KOPT-K1 (cell line): Measurements from ENCODE around the gene ALDH3A1.

Source experiments
- H3K27ac ChIP-seq: fragments of 200-600 bp; sonication (generic); 2 replicates; pipeline ENCODE4 v1.5.1; 2016; ENCODE audit warnings: antibody characterized with exemption, mild to moderate bottlenecking, low read depth, low read length; ENCODE audit not compliant: poor library complexity, severe bottlenecking
- H3K36me3 ChIP-seq: fragments of 200-600 bp; sonication (generic); 2 replicates; pipeline ENCODE4 v1.5.1; 2017; ENCODE audit warnings: antibody characterized with exemption, mild to moderate bottlenecking, low read length, moderate library complexity; ENCODE audit not compliant: insufficient read depth
- H3K9me3 ChIP-seq: fragments of 200-600 bp; sonication (generic); 2 replicates; pipeline ENCODE4 v1.5.1; 2017; ENCODE audit warnings: antibody characterized with exemption, low read length, mild to moderate bottlenecking; ENCODE audit not compliant: insufficient read depth, poor library complexity, severe bottlenecking

Gene ALDH3A1

DNA sequence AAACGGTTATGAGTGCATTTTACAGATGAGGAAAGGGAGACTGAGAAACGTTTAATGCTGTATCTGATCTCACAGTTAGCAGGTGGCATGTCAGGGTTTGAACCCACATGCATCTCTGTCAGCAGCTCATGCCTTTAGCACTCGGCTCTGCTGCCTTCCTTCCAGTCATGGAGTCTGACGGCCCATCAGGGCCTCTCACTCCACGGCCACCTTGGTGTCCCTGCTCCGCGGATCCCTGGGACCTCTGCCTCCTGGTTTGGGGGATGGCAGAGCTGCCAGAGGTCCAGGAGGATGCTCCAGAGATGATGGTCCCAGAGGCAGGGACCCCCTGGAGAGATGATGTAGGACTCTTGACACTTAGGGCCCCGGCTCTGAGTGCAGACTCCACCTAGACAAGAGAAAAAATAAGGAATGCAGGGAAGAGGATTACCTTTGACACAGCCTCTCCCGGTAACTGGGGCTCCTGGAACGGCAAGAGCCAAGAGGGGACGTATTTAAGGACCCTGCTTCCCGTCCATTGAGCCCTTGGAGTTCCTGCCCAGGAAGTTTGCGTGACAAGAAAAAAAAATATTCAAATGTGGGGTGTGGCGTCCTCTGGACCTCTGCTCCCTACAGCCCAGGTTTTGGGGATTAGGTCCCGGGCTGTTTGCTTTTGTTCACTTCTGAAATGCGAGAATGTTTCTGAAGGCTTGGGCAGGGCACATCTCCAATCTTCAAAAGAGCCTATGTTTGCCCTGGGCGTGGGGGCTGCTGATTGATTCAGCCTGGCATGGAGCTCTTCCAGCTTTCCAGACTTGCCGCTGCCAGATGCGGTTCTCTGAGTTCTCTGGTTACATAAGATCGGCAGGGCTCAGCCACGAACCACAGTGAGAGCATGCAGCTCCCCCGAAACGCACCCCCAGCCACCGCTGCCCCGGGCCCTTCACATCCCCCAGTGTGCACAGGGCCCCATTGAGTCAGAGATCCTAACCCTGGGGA lies at the start of gene ALDH3A1:
Gene ALDH3A1, minus strand, starts transcription at position 470 of the 978 bp plus-strand sequence. CDS start 3,169 bp downstream, outside the sequence.
- H3K27ac ChIP-seq: no peak within 1 kb of the TSS
- H3K36me3 ChIP-seq: no peaks in the 10 kb centered on the region
- H3K9me3 ChIP-seq: no peaks in the 10 kb centered on the region

GRCh38 chr17:19796457-19796856 lies 48.4 kb upstream of the ALDH3A1 start:
- peaks cover 29% of the 10 kb centered on the region for H3K9me3 ChIP-seq

DNA sequence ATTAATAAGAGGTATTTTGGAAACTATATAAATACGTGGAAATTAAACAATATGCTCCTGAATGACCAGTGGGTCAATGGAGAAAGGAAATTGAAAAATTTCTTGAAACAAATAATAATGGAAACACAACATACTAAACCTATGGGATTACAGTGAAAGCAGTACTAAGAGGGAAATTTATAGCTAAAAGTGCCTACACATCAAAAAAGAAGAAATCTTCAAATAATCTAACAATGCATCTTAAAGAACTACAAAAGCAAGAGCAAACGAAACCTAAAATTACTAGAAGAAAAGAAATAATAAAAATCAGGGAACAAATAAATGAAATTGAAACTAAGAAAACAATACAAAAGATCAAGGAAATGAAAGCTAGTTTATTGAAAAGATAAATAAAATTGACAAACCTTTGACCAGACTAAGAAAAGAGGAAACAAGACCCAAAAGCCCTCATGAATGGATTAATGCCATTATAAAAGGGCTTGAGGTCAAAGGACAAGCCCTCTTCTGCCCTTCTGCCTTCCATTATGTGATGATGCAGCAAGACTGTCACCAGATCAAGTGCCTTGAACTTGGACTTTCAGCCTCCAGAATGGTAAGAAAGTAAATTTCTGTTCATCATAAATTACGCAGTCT lies 43.9 kb upstream of the ALDH3A1 start:
- no peak overlapping the region for H3K27ac ChIP-seq
- no peaks in the 10 kb centered on the region for H3K36me3 ChIP-seq
- H3K9me3 ChIP-seq: peaks cover 22% of the 10 kb centered on the region

More at GRCh38 chr17:19796457-19796856, 48.4 kb upstream of the ALDH3A1 start:
- Histone ChIP-seq H3K36me3 (no peaks in the 10 kb centered on the region), H3K27ac (no peak overlapping the region)

DNA sequence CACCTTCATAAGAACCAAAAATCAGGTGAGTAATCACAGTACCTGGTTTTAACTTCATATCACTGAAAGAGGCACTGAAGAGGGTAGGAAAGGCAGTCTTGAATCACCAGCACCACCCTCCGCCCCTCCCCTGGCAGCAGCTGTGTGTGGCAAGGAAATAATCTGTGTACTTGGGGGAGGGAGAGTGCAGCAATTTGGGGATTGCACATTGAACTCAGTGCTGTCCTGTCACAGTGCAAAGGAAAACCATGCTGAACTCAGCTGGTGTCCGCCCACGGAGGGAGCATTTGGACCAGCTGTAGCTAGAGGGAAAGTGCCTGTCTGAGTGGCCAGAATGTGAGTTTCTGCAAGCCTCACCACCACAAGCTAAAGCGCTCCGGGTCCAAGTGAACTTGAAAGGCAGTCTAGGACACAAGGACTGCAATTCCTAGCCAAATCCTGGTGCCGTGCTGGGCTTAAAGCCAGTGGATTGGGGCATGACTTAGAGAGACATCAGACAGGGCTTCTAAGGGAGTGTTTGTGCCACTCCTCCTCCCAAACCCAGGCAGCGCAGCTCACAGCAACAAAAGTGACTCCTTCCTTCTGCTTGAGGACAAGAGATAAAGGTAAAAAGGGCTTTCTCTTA lies 39.7 kb upstream of the ALDH3A1 start:
- no peaks in the 10 kb centered on the region for H3K36me3 ChIP-seq
- H3K27ac ChIP-seq: no peak overlapping the region

DNA sequence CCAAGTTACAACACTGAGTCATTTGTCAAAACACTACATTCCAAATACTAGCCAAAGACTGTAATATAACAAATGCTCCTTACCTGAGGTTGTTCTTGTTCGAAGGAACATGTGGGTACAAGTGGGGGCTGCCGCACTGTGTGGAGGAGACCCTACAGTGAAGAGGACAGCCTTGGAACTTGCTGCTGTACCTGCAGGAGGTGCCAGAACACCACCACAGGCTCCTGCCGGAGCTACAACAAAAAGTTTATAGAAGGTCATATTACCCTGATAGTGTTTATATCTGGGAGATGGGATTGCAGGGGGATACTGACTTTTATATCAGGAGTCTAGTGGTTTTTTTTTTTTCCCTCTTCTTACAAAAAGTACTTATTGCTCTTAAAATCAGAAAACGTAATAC lies 37.8 kb upstream of the ALDH3A1 start:
- H3K9me3 ChIP-seq: no peaks in the 10 kb centered on the region
- H3K27ac ChIP-seq: no peak overlapping the region
- H3K36me3 ChIP-seq: no peaks in the 10 kb centered on the region

More for the DNA sequence above, 39.7 kb upstream of the ALDH3A1 start:
- H3K9me3 ChIP-seq: no peaks in the 10 kb centered on the region

DNA sequence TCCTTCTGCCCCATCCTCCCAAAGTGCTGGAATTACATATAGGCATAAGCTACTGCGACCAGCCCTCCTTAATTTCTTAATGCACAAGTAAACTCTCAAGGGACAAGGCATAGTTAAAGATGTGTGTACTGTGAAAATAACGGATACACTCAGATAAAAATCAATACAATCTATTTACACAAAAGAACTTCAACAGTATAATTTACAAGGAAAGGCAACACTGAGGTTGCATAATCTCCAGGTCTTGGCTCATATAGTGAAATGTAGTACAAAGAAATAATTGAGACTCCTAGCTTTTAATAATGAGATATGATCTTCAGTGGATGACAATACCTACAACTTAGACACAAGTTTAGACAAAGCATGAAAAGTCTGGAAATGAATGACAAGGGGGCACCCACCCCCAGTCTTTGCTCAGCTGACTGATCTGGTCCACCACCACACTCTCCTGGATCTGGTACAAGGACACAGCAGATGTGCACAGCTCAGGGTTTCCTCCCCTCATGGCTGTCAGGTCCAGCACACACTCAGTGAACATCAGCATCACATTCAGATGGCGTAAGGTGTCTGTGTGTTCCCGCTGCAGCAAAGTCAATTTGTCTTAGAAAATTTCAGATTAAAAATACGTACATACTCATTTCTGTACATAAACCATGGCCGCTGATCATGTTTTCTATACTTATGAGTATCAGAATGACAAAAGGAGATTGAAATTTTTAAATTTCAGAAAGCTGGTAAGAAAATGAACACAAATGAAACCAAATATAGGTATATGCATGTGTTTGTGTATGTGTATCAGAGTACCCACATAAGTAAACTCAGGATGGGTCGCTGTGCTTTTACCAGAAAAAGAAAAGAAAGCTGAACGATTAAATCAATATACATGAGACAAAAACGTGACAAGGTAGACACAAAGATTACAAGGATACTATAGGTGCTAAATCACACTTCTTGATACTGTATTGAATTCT lies 33.7 kb upstream of the ALDH3A1 start:
- Histone ChIP-seq H3K27ac (no peak overlapping the region), H3K9me3 (no peaks in the 10 kb centered on the region), H3K36me3 (no peaks in the 10 kb centered on the region)

DNA sequence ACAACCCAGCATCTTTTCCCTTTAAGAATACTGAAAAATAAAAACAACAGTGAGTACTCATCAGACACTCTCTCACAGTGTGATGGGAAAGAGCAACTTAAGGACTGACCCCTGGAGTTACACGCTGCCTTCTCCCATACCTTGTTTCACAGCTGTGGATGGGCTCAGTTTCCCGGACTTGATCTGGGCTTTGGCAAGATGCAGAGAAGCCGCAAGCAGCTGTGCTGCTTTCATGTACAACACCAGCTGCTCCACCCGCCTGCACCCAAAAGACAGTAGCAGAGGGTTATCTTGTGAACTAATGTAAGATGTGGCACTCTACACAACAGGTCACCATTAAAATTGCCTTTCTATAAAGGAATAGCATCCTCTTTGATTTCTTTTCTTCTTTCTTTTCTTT lies 32.7 kb upstream of the ALDH3A1 start:
- H3K9me3 ChIP-seq: no peaks in the 10 kb centered on the region
- no peak overlapping the region for H3K27ac ChIP-seq
- H3K36me3 ChIP-seq: no peaks in the 10 kb centered on the region

DNA sequence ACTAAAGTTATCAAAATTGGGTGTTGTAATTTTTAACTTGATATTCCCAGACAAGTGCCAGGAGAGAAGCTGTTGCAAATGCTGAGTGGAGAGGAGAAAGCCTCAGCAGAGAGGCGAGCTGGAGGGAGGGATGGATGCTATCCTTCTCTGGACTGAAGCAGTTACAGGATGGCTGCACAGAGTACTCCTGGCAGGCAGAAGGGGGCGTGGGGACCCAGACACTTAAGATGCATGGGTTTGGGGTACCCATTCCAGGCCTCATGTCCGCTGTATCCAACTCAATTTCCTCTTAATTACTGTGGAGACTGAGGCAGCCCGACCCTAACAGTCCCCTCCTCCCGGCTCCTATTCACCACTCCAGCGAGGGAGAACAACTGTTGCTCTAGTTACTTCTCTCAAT lies 25.4 kb upstream of the ALDH3A1 start:
- no peaks in the 10 kb centered on the region for H3K9me3 ChIP-seq

GRCh38 chr17:19771971-19772630 lies 24.0 kb upstream of the ALDH3A1 start:
- Histone ChIP-seq H3K36me3 (no peaks in the 10 kb centered on the region), H3K27ac (no peak overlapping the region), H3K9me3 (no peaks in the 10 kb centered on the region)

More for the DNA sequence above, 25.4 kb upstream of the ALDH3A1 start:
- Histone ChIP-seq H3K36me3 (no peaks in the 10 kb centered on the region), H3K27ac (no peak overlapping the region)

DNA sequence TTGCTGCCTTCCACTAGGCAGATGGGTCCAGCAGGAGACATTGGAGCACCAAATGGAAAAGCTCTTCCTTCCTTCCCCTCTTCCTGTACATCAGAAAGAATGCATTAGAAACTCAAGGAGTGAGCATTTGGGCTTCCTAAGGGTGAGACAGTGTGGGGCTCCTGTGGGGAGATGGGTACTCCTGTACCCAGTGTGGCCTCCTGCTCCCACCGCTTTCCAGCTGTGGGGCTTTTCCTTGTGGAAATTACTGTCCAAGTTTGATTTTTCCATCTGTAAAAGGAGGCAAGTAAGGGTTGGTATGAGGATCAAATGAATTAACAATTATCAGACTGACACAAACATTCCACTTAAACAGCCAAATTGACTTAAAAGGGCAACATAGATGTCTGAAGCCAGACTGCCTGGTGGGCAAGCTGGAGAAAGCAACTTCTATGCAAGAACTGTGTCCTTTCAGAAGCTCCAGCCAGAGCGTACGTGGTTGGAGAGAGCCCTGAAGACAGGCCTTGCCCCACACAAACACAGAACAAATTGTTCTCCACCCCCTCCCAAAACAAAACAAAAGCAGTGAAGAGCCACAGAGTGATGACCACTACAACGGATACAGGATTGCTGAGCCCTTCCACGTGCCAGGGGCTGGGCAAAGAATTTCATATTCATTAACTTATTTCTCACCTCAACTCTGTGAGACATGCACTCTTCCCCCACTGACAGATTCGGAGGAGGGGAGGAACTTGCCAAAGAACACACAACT lies 23.1 kb upstream of the ALDH3A1 start:
- no peak overlapping the region for H3K27ac ChIP-seq
- H3K36me3 ChIP-seq: no peaks in the 10 kb centered on the region
- H3K9me3 ChIP-seq: no peaks in the 10 kb centered on the region

- no peaks in the 10 kb centered on the region for H3K9me3 ChIP-seq
- no peaks in the 10 kb centered on the region for H3K36me3 ChIP-seq
These were observed 22.0 kb upstream of the ALDH3A1 start for GRCh38 chr17:19769946-19770652.

DNA sequence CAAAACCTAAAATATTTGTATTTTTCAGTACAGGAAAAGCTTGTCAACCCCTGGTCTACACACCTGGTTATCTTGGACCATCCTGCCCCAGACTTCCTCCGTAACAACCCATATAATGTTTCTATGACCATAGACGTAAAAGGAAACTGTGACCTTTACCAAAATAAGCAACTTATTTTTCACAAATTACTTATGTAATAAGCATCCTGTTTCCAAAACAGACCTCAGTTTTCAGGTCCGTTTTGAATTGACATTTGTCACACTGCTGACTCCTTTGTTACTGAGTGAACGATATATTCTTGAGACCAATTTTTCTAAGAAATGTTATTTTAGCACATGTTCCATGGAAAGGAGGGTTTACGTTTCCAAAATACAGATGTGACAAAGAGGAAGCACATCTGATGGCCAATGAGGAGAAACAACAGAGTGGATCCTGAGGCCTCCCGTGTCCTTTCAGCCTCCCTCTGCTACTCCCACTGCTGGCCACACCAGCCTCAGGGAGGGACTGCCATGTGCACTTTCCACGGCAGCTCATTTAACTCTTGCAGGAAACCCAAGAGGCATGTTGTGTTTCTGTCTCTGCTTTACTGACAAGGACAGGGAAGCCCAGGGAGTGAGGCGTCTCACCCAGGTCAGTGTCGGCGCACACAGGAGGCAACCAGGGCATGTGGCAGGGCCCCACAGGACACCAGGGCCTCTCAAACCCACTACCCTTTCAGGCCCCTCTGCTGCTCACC lies 20.1 kb upstream of the ALDH3A1 start:
- no peaks in the 10 kb centered on the region for H3K36me3 ChIP-seq
- no peaks in the 10 kb centered on the region for H3K9me3 ChIP-seq
- H3K27ac ChIP-seq: no peak overlapping the region

More at GRCh38 chr17:19769946-19770652, 22.0 kb upstream of the ALDH3A1 start:
- H3K27ac ChIP-seq: no peak overlapping the region
